Omental fat pad (tissue), 4 donors: ENCODE results near the gene OR9A2. TPM values are rescaled to one million over a fixed set of nuclear protein-coding genes. Genes with fewer than 3 reads are reported as not detected.

ENCODE experiments used
- ATAC-seq: fragments of 150-250 bp; one replicate; pipeline ENCODE4 v1.9.1; 2016; ENCODE audit warnings: mild to moderate bottlenecking, moderate library complexity; ENCODE audit not compliant: low FRiP score
- DNase-seq: peaks from one replicate; pipeline ENCODE4 v3.0.0-alpha.2; 2019; ENCODE audit warnings: low spot score
- CTCF ChIP-seq, 3 donors: fragments of 450-650 bp; IDR thresholded peaks; one replicate each; pipeline ENCODE4 v1.5.1; 2016 to 2017; ENCODE audit warnings: antibody characterized with exemption in 3 of 3, mild to moderate bottlenecking in 3 of 3, moderate library complexity in 2 of 3
- total RNA-seq, 4 donors: library from RNA; depleted of rRNA; stranded (reverse); fragments of >200 nt; gene quantifications; one replicate each; pipeline ENCODE4 v1.1.0, GENCODE V29; 2016

The OR9A2 gene
- total RNA-seq, 4 donors from 2014 or later = not detected

- DNase-seq (no peak), ATAC-seq (no peak)
- TF ChIP-seq CTCF (IDR thresholded peaks at IDR 0.05) = no peak
These were observed 24.0 kb downstream of the OR9A2 start for GRCh38 chr7:143002898-143003297.

GRCh38 chr7:143002106-143002505, 24.8 kb downstream of the OR9A2 start:
- DNase-seq (no peak), ATAC-seq (no peak)
- TF ChIP-seq CTCF (IDR thresholded peaks at IDR 0.05) = no peak

- no peak for TF ChIP-seq CTCF (IDR thresholded peaks at IDR 0.05)
- ATAC-seq (no peak), DNase-seq (no peak)
These were observed 26.3 kb downstream of the OR9A2 start for GRCh38 chr7:143000648-143001047.

- ATAC-seq = no peak
- DNase-seq = no peak
- TF ChIP-seq CTCF (IDR thresholded peaks at IDR 0.05) = no peak
These were observed 27.1 kb downstream of the OR9A2 start for GRCh38 chr7:142999793-143000192.

GRCh38 chr7:142998966-142999365, 28.0 kb downstream of the OR9A2 start:
- TF ChIP-seq CTCF (IDR thresholded peaks at IDR 0.05) = no peak
- DNase-seq (no peak), ATAC-seq (no peak)

GRCh38 chr7:142997456-142997989, 29.4 kb downstream of the OR9A2 start:
- no peak for TF ChIP-seq CTCF (IDR thresholded peaks at IDR 0.05)
- DNase-seq (no peak), ATAC-seq (no peak)

GRCh38 chr7:142992427-142992826, 34.5 kb downstream of the OR9A2 start:
- no peak for ATAC-seq
- no peak for DNase-seq
- TF ChIP-seq CTCF (IDR thresholded peaks at IDR 0.05) = no peak
